Central memory CD8-positive, alpha-beta T cell (primary cell): ENCODE measurements around the gene GOLGA8S.
"Not testable (repeated sequence)": the region's sequence is repeated elsewhere in the genome, so short reads cannot be mapped to it uniquely, and the experiment has no call there.

Experiments
- ATAC-seq: fragments of 150-1000 bp; cut with Tn5 transposase; replicated peaks from 2 replicates; pipeline ENCODE4 v1.10.0; 2022; ENCODE audit warnings: mild to moderate bottlenecking, moderate FRiP score, moderate number of reproducible peaks; ENCODE audit not compliant: poor library complexity, severe bottlenecking; ENCODE audit errors: extremely low read depth
- DNase-seq, 2 donors: peaks; one replicate each; pipeline ENCODE4 v3.0.0; 2021; ENCODE audit warnings: low spot score in 2 of 2
- H3K27ac Mint-ChIP-seq: one replicate; pipeline ENCODE4 v1.8.0; 2022; ENCODE audit warnings: low read depth, mild to moderate bottlenecking, moderate library complexity, mixed read lengths
- H3K27me3 Mint-ChIP-seq: one replicate; pipeline ENCODE4 v1.8.0; 2022; ENCODE audit warnings: mixed read lengths
- H3K36me3 Mint-ChIP-seq: one replicate; pipeline ENCODE4 v1.8.0; 2022; ENCODE audit warnings: mild to moderate bottlenecking, moderate library complexity, mixed read lengths; ENCODE audit not compliant: insufficient read depth
- H3K4me1 Mint-ChIP-seq: one replicate; pipeline ENCODE4 v1.8.0; 2022; ENCODE audit warnings: mixed read lengths
- H3K4me3 Mint-ChIP-seq: one replicate; pipeline ENCODE4 v1.8.0; 2022; ENCODE audit warnings: mild to moderate bottlenecking, moderate library complexity, mixed read lengths
- H3K9me3 Mint-ChIP-seq: one replicate; pipeline ENCODE4 v1.8.0; 2022; ENCODE audit warnings: mixed read lengths

Gene GOLGA8S

DNA sequence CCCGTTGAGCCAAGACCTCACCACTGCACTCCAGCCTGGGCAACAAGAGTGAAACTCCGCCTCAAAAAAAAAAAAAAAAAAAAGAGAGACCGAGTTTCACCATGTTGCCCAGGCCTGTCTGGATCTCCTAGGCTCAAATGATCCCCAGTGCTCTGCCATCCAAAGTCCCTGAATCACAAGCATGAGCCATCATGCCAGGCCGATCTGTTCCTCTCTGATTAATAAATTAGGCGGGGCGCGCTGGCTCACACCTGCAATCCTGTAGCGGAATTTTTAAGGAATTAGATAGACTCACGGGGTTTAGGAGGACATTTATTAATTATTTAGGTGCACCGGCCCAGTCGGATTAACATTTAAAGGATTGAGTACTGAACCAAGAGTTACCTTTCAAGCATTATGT is 19.7 kb downstream of the GOLGA8S start:
- H3K4me1 Mint-ChIP-seq, DNase-seq, ATAC-seq, H3K36me3 Mint-ChIP-seq, H3K27ac Mint-ChIP-seq, H3K9me3 Mint-ChIP-seq, H3K4me3 Mint-ChIP-seq, H3K27me3 Mint-ChIP-seq: not testable (repeated sequence)

DNA sequence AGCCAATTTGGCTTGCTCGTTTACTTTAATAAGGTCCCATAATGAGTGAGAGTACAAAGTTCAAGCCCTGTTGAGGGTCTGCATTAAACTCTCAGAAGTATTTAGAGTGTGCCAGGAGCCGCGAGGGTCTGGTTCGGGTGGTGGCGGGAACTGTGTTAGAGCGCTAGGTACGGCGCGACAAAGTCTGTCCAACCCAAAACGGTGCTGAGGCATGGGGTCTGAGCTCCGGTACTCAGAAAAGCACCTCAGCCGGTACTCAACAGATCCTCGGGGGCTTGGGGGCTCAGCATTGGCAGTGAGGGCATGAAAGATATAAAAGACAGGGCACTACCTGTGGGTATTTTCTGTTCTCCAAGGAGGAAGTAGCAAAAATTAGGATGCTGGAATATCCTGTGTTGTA is 24.4 kb downstream of the GOLGA8S start:
- ATAC-seq, H3K9me3 Mint-ChIP-seq, H3K27ac Mint-ChIP-seq, H3K36me3 Mint-ChIP-seq, H3K4me1 Mint-ChIP-seq, DNase-seq, H3K4me3 Mint-ChIP-seq, H3K27me3 Mint-ChIP-seq: not testable (repeated sequence)

DNA sequence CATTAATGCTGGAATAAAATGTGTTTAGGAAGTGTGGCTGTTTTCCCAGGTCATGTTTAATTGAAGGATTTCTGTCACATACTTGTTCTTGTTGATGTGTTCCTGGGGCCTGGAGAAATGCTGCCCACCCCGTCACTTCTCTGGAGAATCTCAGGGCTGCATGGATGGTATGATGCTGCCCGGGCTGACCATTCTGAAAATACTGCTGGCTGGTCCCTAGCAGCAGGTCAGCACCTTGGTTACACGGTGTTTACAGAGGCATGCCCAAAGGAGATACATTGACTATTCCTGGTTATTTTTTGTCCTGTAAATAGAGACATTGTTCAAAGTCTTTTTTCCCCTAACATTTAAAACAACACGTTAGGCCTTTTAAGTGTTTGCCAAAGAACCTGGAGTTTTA is 26.2 kb downstream of the GOLGA8S start:
- not testable (repeated sequence) for H3K36me3 Mint-ChIP-seq, DNase-seq, H3K4me1 Mint-ChIP-seq, ATAC-seq, H3K27me3 Mint-ChIP-seq, H3K27ac Mint-ChIP-seq, H3K4me3 Mint-ChIP-seq, H3K9me3 Mint-ChIP-seq

DNA sequence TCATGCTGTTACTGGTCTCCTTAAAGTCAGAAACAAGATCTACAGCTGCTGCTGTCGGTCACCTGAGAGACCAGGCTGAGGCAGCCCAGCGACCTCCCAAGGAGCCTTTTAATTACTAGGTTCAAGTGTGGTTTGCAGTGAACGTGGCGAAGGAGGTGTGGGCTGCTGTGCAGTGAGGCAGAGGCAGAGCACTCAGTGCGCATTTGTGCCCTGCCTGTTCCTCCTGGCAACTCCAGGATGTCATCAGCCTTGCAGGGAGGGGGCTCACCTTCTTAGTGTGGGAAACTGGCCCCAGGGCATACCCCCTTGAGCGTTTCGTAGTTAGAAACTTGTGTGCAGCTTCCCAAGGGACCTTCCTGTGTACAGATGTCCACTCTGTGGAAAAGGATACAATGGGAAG is 26.6 kb downstream of the GOLGA8S start:
- DNase-seq, H3K27me3 Mint-ChIP-seq, ATAC-seq, H3K36me3 Mint-ChIP-seq, H3K9me3 Mint-ChIP-seq, H3K27ac Mint-ChIP-seq, H3K4me3 Mint-ChIP-seq, H3K4me1 Mint-ChIP-seq: not testable (repeated sequence)

DNA sequence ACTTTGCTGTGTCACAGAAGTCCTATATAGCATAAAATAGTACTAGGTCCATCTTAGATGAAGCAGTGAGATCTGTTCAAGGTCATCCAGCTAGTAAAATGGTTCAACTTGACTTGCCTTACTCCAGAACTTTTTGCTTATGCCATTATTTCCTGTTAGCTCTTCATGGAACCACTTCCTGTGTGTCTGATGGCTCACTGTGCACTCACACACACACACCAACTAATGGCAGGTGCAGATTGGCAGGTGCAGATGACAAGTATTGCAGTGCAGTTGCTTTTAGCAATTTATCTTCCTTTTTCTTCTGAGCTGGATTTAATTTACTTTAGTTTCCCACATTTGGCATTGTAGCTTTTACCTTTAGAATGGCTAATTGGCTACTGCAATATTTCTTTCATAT is 29.8 kb downstream of the GOLGA8S start:
- peaks cover 15% of the 10 kb centered on the region for H3K27me3 Mint-ChIP-seq
- no peak overlapping the region for H3K4me3 Mint-ChIP-seq
- H3K9me3 Mint-ChIP-seq = no peaks in the 10 kb centered on the region
- H3K4me1 Mint-ChIP-seq = no peaks in the 10 kb centered on the region
- H3K27ac Mint-ChIP-seq = no peak overlapping the region
- no peak for ATAC-seq
- DNase-seq = no peak
- H3K36me3 Mint-ChIP-seq = no peaks in the 10 kb centered on the region

DNA sequence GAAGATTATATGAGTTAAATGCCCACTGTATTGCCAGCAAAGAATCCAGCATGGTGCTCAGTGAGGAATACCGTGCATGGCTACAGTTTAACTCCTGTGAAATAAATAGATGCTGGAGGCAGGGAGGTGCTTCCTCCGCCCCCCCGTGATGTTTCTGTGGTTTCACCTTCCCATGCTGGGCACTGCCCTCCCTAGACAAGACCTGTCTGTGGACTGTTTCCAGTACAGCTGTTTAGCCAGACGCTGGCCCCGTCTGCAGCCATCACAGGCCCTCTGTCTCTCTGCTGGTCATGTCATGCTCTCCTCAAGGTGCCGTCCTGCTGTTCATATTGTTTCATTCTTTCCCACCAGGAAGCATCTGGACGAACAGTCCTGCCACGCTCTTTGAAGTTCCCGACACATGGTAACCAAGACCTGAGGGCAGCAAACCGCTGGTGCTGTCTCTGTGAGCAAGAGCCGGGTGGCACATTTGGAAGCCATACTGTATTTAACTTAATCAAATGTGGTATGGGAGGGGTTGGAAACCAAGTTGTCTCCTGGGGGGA is 31.4 kb downstream of the GOLGA8S start:
- H3K27ac Mint-ChIP-seq = no peak overlapping the region
- no peak overlapping the region for H3K4me3 Mint-ChIP-seq
- peaks cover 15% of the 10 kb centered on the region for H3K27me3 Mint-ChIP-seq
- H3K4me1 Mint-ChIP-seq = no peaks in the 10 kb centered on the region
- H3K9me3 Mint-ChIP-seq = no peaks in the 10 kb centered on the region
- no peak for ATAC-seq
- no peak for DNase-seq
- H3K36me3 Mint-ChIP-seq = no peaks in the 10 kb centered on the region

DNA sequence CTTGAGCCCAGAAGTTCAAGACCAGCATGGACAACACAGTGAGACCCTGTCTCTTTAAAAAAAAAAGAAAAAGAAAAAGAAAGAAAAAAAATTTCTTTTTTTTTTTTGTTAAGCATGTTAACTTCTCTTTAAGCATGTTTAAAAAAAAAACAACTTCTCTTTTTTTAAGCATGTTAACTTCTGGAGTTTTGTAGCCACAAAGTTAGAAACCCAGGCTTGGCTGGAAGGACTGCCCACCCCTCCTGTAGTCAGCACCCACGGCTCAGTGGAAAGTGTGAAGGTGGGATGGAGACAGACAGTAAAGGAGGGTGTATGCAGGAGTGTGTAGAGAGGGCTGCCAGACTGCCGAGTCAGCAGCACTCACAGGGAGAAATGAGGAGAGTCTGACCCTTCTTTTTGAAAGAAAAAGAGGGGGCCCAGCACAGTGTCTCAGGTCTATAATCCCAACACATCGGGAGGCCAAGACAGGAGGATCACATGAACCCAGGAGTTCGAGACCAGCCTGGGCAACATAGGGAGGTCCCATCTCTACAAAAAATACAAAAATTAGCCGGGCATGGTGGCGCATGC is 33.2 kb downstream of the GOLGA8S start:
- ATAC-seq (no peak), DNase-seq (no peak)
- Mint-ChIP-seq H3K36me3 (no peaks in the 10 kb centered on the region), H3K4me1 (no peaks in the 10 kb centered on the region), H3K27me3 (peaks cover 15% of the 10 kb centered on the region), H3K4me3 (no peak overlapping the region), H3K27ac (no peak overlapping the region), H3K9me3 (no peaks in the 10 kb centered on the region)

DNA sequence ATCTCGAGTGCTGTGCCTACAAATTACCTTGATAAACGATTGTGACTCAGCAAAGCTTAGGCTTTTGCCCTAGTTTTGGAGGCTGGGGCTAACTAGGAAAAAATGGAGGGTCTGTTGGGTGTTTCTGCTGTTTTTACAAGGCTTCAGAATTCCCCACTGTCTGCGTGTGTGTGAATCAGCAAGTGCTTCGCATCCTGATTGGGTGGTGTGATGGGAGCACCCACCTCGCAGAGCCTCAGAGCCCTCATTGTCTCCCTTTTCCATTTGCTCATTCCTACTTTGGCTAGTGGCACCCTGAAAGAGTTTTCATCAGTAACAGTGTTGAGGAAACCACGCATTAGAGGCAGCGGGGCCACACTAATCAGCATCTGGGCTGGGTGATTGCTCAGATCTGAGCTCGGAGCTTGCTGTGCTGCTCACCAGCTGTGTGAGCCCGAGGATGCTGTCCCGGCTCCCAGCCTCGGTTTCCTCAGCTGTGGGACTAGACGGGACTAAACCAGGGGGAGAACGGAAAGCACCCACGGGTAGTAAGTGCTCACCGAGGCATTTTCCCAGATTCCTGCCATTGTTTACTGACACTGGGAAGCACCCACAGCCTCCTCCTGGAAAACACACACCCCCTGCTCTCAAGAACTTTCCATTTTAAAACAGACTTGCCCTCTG is 40.6 kb downstream of the GOLGA8S start:
- H3K9me3 Mint-ChIP-seq = no peaks in the 10 kb centered on the region
- H3K27me3 Mint-ChIP-seq = no peaks in the 10 kb centered on the region
- H3K27ac Mint-ChIP-seq = no peak overlapping the region
- DNase-seq (no peak), ATAC-seq (no peak)
- no peaks in the 10 kb centered on the region for H3K4me1 Mint-ChIP-seq
- H3K36me3 Mint-ChIP-seq = no peaks in the 10 kb centered on the region
- H3K4me3 Mint-ChIP-seq = no peak overlapping the region

DNA sequence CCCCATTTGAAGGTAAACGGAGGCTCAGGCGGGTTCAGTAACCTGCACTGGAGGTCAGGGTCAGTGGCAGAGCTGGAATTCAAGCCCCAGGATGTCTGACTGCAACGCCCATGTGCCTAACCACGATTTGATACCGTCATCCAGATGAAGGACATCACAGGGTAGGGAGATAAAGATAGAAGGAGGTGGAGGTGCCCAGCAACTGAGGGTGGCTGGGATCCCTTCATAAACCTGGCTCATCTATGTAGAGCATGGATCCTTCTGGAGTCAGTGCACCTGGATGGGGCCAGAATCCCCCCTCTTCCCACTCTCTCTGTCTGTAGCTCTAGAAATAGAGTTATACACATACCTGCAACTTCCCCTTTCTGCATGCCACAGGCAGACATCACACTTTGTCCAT is 41.3 kb downstream of the GOLGA8S start:
- Mint-ChIP-seq H3K27me3 (no peaks in the 10 kb centered on the region), H3K36me3 (no peaks in the 10 kb centered on the region), H3K27ac (no peak overlapping the region), H3K4me1 (no peaks in the 10 kb centered on the region), H3K9me3 (no peaks in the 10 kb centered on the region), H3K4me3 (no peak overlapping the region)
- DNase-seq (no peak), ATAC-seq (no peak)

DNA sequence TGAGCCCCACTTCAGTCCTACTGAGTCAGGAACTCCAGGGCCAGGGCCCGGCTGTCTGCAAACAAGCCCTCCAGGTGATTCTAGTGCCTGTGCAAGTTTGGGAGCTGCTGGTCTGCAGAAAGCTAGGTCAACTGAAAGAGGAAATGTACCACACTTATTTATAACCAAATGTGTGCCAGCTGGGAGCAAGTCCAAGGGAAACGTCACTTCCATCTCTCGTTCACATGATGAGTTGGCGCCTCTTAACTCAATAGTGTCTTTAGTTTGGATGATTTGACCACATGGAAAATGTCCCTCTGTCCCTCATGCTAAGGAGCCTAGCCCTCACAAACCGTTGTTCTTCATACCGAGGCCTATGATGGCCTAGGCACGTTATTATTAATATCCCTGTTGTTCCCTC is 43.2 kb downstream of the GOLGA8S start:
- ATAC-seq (no peak), DNase-seq (no peak)
- Mint-ChIP-seq H3K36me3 (no peaks in the 10 kb centered on the region), H3K4me1 (no peaks in the 10 kb centered on the region), H3K4me3 (no peak overlapping the region), H3K27me3 (no peaks in the 10 kb centered on the region), H3K9me3 (peaks cover 6% of the 10 kb centered on the region), H3K27ac (no peak overlapping the region)

DNA sequence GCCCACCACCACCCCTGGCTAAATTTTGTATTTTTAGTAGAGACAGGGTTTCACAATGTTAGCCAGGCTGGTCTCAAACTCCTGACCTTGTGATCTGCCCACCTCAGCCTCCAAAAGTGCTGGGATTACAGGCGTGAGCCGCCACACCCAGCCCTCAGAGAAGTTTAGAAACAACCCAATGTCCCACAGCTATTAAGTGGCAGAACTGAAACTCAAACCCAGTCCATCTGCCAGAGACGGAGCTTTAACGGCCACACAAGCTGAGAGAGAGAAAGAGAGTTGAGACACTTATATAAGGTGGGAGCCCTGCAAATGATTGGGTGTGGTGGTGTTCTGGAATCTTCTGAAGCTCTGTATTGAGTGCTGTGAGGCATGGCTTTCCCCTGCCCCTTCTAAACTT is 43.8 kb downstream of the GOLGA8S start:
- not testable (repeated sequence) for H3K9me3 Mint-ChIP-seq, ATAC-seq, H3K4me3 Mint-ChIP-seq, H3K4me1 Mint-ChIP-seq, DNase-seq, H3K36me3 Mint-ChIP-seq, H3K27me3 Mint-ChIP-seq, H3K27ac Mint-ChIP-seq

DNA sequence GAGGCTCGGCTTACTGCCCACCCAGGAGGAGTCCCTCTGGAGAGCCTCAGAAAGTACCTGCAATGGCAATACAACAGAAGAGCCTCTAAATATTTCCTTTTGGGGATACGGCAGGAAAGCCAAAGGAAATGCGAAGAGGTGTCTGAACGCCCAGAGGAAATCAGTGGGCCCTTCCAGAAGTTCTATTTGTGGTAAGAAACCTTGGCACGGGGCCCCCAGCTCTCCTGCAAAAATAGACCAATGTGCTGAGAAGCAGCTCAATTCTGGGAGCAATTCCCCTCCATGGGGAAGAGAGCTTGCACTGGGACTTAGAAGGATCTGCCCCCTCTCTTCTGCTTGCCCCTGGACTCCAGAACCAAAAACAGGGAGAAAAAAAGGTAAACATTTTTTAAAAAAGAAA is 44.7 kb downstream of the GOLGA8S start:
- not testable (repeated sequence) for DNase-seq, H3K27me3 Mint-ChIP-seq, H3K4me1 Mint-ChIP-seq, H3K9me3 Mint-ChIP-seq, ATAC-seq, H3K4me3 Mint-ChIP-seq, H3K27ac Mint-ChIP-seq, H3K36me3 Mint-ChIP-seq

DNA sequence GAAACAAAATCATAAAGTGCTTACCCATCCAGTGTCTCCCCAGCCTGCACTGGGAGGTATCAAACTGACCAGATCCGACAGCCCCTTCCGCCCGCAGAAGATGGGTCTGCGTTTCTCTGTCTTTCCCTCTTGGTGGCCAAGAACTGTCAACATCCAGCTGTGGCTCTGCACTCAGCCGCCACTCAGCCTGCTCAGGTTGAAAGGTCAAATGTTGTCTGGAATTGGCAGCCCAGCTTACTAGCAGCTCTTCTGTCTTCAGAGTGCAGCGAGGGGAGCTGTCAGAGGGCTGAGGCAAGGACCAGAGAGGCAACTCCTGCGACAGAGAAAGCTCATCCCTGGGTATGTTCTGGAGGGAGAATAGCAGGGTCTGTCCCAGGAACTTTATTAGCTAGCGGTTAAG is 47.1 kb downstream of the GOLGA8S start:
- H3K4me1 Mint-ChIP-seq = no peaks in the 10 kb centered on the region
- H3K27ac Mint-ChIP-seq = no peak overlapping the region
- H3K36me3 Mint-ChIP-seq = no peaks in the 10 kb centered on the region
- ATAC-seq (no peak), DNase-seq (no peak)
- no peaks in the 10 kb centered on the region for H3K27me3 Mint-ChIP-seq
- no peak overlapping the region for H3K4me3 Mint-ChIP-seq
- peaks cover 6% of the 10 kb centered on the region for H3K9me3 Mint-ChIP-seq
